ENCODE results near the gene S100A13.

- TF ChIP-seq POLR2AphosphoS5 (IDR thresholded peaks at IDR 0.05; ENCODE audit: low read depth, low read length), result no peak
- no peak for TF ChIP-seq POLR2A (IDR thresholded peaks at IDR 0.05; ENCODE audit: low read depth, low read length)
Observed at GRCh38 chr1:153577138-153577537, 50.2 kb downstream of the S100A13 start.
